Measurements from ENCODE around the gene AKR1E2.

The AKR1E2 gene

GRCh38 chr10:4828005-4828404 lies 2.0 kb downstream of the AKR1E2 start:
- Histone ChIP-seq H3K4me1 (ENCODE audit: control insufficient read depth in 1 of 2, insufficient read depth in 1 of 2, low read depth in 1 of 2, low read length in 1 of 2) (peaks cover 0 to 11% of the 10 kb centered on the region in 2 experiments), H3K4me3 (ENCODE audit: low read depth in 1 of 2, low read length in 1 of 2) (no peak overlapping the region), H3K9me3 (no peaks in the 10 kb centered on the region), H3K36me3 (no peaks in the 10 kb centered on the region), H3K27ac (no peak overlapping the region), H3K27me3 (peaks cover 40% of the 10 kb centered on the region)
- TF ChIP-seq CTCF (IDR thresholded peaks at IDR 0.05): no peak

DNA sequence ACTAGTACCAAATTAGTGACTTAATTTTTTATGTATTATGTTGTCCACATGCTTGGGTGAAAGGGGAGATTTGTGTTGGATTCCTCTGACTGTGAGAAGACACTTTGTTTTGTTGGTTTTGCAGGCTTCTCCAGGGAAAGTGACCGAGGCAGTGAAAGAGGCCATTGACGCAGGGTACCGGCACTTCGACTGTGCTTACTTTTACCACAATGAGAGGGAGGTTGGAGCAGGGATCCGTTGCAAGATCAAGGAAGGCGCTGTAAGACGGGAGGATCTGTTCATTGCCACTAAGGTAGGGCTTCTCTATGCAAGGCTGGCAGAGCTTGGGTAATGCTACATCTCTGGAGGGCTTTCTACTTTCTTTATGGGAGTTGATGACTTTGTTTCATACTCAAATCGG lies 4.5 kb downstream of the AKR1E2 start:
- no peak for TF ChIP-seq CTCF (IDR thresholded peaks at IDR 0.05)
- H3K36me3 ChIP-seq: no peaks in the 10 kb centered on the region
- H3K27ac ChIP-seq: no peak overlapping the region

DNA sequence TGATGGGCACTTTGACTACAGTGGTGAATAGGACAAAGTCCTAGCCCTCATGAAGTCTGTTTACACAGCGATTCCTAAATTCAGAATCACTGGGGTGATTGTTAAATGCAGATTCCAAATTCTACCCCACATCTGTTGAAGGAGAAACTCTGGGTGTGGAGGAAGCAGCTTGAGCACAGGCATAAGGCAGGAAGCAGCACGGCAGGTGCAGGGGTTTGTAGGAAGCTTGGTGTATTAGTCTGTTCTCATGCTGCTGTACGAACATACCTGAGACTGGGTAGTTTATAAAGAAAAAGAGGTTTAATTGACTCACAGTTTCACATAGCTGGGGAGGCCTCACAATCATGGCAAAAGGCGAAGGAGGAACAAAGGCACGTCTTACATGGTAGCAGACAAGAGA lies 5.1 kb downstream of the AKR1E2 start:
- Histone ChIP-seq H3K4me3 (ENCODE audit: low read depth in 1 of 2, low read length in 1 of 2) (no peak overlapping the region), H3K36me3 (no peaks in the 10 kb centered on the region), H3K27me3 (peaks cover 24% of the 10 kb centered on the region), H3K4me1 (ENCODE audit: control insufficient read depth in 1 of 2, insufficient read depth in 1 of 2, low read depth in 1 of 2, low read length in 1 of 2) (peaks cover 0 to 7% of the 10 kb centered on the region in 2 experiments), H3K9me3 (no peaks in the 10 kb centered on the region), H3K27ac (no peak overlapping the region)
- no peak for TF ChIP-seq CTCF (IDR thresholded peaks at IDR 0.05)

More for the DNA sequence above, 4.5 kb downstream of the AKR1E2 start:
- no peaks in the 10 kb centered on the region for H3K9me3 ChIP-seq
- H3K4me1 ChIP-seq (ENCODE audit: control insufficient read depth in 1 of 2, insufficient read depth in 1 of 2, low read depth in 1 of 2, low read length in 1 of 2): peaks cover 0 to 11% of the 10 kb centered on the region in 2 experiments
- H3K27me3 ChIP-seq: peaks cover 29% of the 10 kb centered on the region
- H3K4me3 ChIP-seq (ENCODE audit: low read depth in 1 of 2, low read length in 1 of 2): no peak overlapping the region

GRCh38 chr10:4833286-4833685 lies 7.3 kb downstream of the AKR1E2 start:
- H3K4me3 ChIP-seq (ENCODE audit: low read depth in 1 of 2, low read length in 1 of 2): no peak overlapping the region
- no peaks in the 10 kb centered on the region for H3K4me1 ChIP-seq (ENCODE audit: control insufficient read depth in 1 of 2, insufficient read depth in 1 of 2, low read depth in 1 of 2, low read length in 1 of 2)
- H3K36me3 ChIP-seq: no peaks in the 10 kb centered on the region
- no peak for TF ChIP-seq CTCF (IDR thresholded peaks at IDR 0.05)
- H3K27me3 ChIP-seq: peaks cover 2% of the 10 kb centered on the region
- H3K27ac ChIP-seq: no peak overlapping the region
- no peaks in the 10 kb centered on the region for H3K9me3 ChIP-seq

DNA sequence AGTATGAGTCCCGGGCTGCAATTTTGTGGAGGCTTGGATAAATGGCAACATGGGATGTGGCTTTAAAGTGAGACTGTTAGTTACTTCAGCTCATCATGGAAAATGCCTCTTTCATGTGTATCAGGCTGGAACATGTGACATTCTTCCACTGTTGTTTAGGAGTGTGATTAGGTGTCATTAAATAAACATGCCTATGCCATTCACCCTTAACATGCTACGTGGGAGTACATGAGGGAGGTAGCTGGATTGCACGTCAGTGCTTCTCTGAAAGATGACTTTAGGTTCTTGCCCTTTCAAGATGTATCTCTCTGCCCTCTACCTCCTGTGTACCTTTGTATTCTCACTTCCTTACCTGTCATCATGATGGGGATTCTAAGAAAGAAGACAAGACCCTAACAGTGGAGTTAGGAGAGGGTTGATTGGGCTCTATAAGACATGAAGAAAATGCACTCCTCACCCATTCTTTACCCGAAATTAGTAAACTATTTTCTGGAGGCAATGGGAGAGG lies 8.9 kb downstream of the AKR1E2 start:
- no peak for TF ChIP-seq CTCF (IDR thresholded peaks at IDR 0.05)
- Histone ChIP-seq H3K27ac (no peak overlapping the region), H3K4me3 (ENCODE audit: low read depth in 1 of 2, low read length in 1 of 2) (no peak overlapping the region), H3K4me1 (ENCODE audit: control insufficient read depth in 1 of 2, insufficient read depth in 1 of 2, low read depth in 1 of 2, low read length in 1 of 2) (no peaks in the 10 kb centered on the region), H3K36me3 (no peaks in the 10 kb centered on the region), H3K27me3 (no peaks in the 10 kb centered on the region), H3K9me3 (no peaks in the 10 kb centered on the region)

- Histone ChIP-seq H3K27me3 (no peaks in the 10 kb centered on the region), H3K4me1 (ENCODE audit: control insufficient read depth in 1 of 2, insufficient read depth in 1 of 2, low read depth in 1 of 2, low read length in 1 of 2) (no peaks in the 10 kb centered on the region), H3K36me3 (no peaks in the 10 kb centered on the region), H3K9me3 (no peaks in the 10 kb centered on the region), H3K27ac (no peak overlapping the region), H3K4me3 (ENCODE audit: low read depth in 1 of 2, low read length in 1 of 2) (no peak overlapping the region)
- no peak for TF ChIP-seq CTCF (IDR thresholded peaks at IDR 0.05)
Measured at GRCh38 chr10:4835494-4835918, 9.5 kb downstream of the AKR1E2 start.
